ENCODE measurements around the gene SLC35G3. TPM values are rescaled to one million over a fixed set of nuclear protein-coding genes. Genes with fewer than 3 reads are reported as not detected.

SLC35G3 gene
- total RNA-seq, 5 donors from 2014 or later (not counting 1 experiment from before 2014, with no cell fraction given) = not detected

DNA sequence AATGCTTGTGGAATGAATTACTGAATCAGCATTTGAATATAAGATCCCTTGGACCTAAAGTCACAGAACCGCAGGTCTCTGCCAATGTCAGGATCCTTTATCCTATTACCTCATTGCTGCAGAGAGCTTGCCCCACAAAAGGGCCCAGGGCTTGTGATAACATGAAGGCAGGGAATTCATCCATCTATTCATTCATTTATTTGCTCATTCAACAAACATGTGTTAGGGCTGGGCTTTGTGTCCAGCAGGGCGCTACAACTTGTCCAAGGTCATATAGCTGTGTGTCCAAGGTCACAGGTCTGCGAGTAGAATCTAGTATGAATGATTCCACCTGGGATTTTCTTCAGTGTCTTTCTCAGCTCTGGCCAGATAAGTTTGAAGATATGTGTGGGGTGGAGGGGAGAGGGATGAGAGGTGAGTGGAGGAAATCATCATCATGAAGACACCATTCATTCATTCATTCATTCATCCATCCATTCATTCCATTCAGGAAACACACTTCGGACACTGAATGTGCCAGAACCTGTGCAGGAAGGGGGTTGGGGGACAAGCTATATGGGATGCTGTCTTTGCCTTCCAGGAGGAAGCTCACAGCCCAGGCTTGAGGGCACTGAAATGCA lies 47.9 kb downstream of the SLC35G3 start:
- Mint-ChIP-seq H3K27ac (no peak overlapping the region), H3K9me3 (no peaks in the 10 kb centered on the region), H3K27me3 (no peaks in the 10 kb centered on the region), H3K36me3 (no peaks in the 10 kb centered on the region), H3K4me3 (no peak overlapping the region), H3K4me1 (peaks cover 7 to 14% (median 7%) of the 10 kb centered on the region in 3 donors)
- no peaks in the 10 kb centered on the region for H3K9me3 ChIP-seq
- ATAC-seq (replicated peaks in 1 of 4) (no peak), DNase-seq (no peak)
- POLR2A ChIA-PET = no interaction called here
- H3K27me3 ChIP-seq (replicated peaks in 1 of 2; ENCODE audit: control insufficient read depth in 2 of 2, extremely low read depth in 1 of 2, insufficient read depth in 2 of 2, low read length in 1 of 2) = peaks cover 0 to 4% of the 10 kb centered on the region in 2 experiments
- WGBS (ENCODE audit: insufficient coverage) = 60% methylated on average over 1 of the region's 4 CpGs
- H3K4me1 ChIP-seq (ENCODE audit: control insufficient read depth in 1 of 2, extremely low read depth in 1 of 2, insufficient read depth in 2 of 2, low read length in 2 of 2) = peaks cover 5 to 8% of the 10 kb centered on the region in 2 experiments
- CTCF ChIA-PET = interaction anchor here in 1 of 2 donors (0.6 kb wide), 1 partner anchor 386 kb away, joined by 4 read pairs; no protein-coding TSS in a partner anchor
- no peak overlapping the region for H3K27ac ChIP-seq (ENCODE audit: low read length)
- H3K4me3 ChIP-seq (ENCODE audit: control insufficient read depth in 1 of 2, extremely low read depth in 1 of 2, low read length in 1 of 2) = no peak overlapping the region
- no peaks in the 10 kb centered on the region for H3K36me3 ChIP-seq (ENCODE audit: control insufficient read depth in 2 of 2, extremely low read depth in 1 of 2, insufficient read depth in 1 of 2, low read length in 1 of 2)

GRCh38 chr17:35144840-35145239 lies 49.4 kb downstream of the SLC35G3 start:
- Mint-ChIP-seq H3K4me1 (peaks cover 16 to 24% (median 18%) of the 10 kb centered on the region in 3 donors), H3K27ac (no peak overlapping the region), H3K9me3 (no peaks in the 10 kb centered on the region), H3K36me3 (no peaks in the 10 kb centered on the region), H3K27me3 (no peaks in the 10 kb centered on the region), H3K4me3 (no peak overlapping the region)
- Histone ChIP-seq H3K4me3 (ENCODE audit: control insufficient read depth in 1 of 2, extremely low read depth in 1 of 2, low read length in 1 of 2) (no peak overlapping the region), H3K36me3 (ENCODE audit: control insufficient read depth in 2 of 2, extremely low read depth in 1 of 2, insufficient read depth in 1 of 2, low read length in 1 of 2) (peaks cover 0 to 1% of the 10 kb centered on the region in 2 donors), H3K27me3 (replicated peaks in 1 of 2; ENCODE audit: control insufficient read depth in 2 of 2, extremely low read depth in 1 of 2, insufficient read depth in 2 of 2, low read length in 1 of 2) (peaks cover 0 to under 1% of the 10 kb centered on the region in 2 experiments), H3K9me3 (no peaks in the 10 kb centered on the region), H3K27ac (ENCODE audit: low read length) (no peak overlapping the region), H3K4me1 (ENCODE audit: control insufficient read depth in 1 of 2, extremely low read depth in 1 of 2, insufficient read depth in 2 of 2, low read length in 2 of 2) (peaks cover 10 to 23% of the 10 kb centered on the region in 2 experiments)
- POLR2A ChIA-PET = no interaction called here
- 40% methylated on average over 1 of the region's 4 CpGs for WGBS (ENCODE audit: insufficient coverage)
- ATAC-seq (replicated peaks in 1 of 4) (no peak), DNase-seq (no peak)
- CTCF ChIA-PET = no interaction called here

Other genes with a start within 250 kb of the SLC35G3 start
- 1 to 10 TPM; 1.3 to 3.2 (median 2.4) TPM for gene CCT6B, start 232.9 kb downstream of the SLC35G3 start, total RNA-seq
- gene ZNF830, start 232.9 kb downstream of the SLC35G3 start, total RNA-seq = 10 to 100 TPM; 35.4 to 42.3 (median 38.0) TPM
- 10 to 100 TPM; 42.7 to 52.7 (median 49.8) TPM for gene LIG3, start 213.9 kb downstream of the SLC35G3 start, total RNA-seq
- gene RFFL, start 130.7 kb downstream of the SLC35G3 start, total RNA-seq = 10 to 100 TPM; 51.3 to 80.2 (median 74.1) TPM
- gene RAD51D, start 74.5 kb downstream of the SLC35G3 start, total RNA-seq = 10 to 100 TPM; 14.6 to 29.9 (median 19.0) TPM
- not detected for gene FNDC8, start 72.8 kb downstream of the SLC35G3 start, total RNA-seq
- gene NLE1, start 52.1 kb downstream of the SLC35G3 start, total RNA-seq = 10 to 100 TPM; 12.3 to 29.1 (median 17.8) TPM
- under 1 TPM; 0.13 to 0.50 (median 0.26) TPM for gene UNC45B, start 46.6 kb downstream of the SLC35G3 start, total RNA-seq
- 100 to 1,000 TPM; 132 to 195 (median 164) TPM for gene SLFN5, start 48.7 kb upstream of the SLC35G3 start, total RNA-seq
- 10 to 100 TPM; 22.2 to 43.2 (median 31.0) TPM for gene SLFN11, start 179.2 kb upstream of the SLC35G3 start, total RNA-seq
- gene SLFN12, start 238.1 kb upstream of the SLC35G3 start, total RNA-seq = 1 to 10 TPM; 4.9 to 8.1 (median 7.1) TPM